ENCODE measurements around the gene SPSB3.

Gene SPSB3

GRCh38 chr16:1762196-1762878 lies 20.0 kb downstream of the SPSB3 start:
- DNase-seq = no peak

- DNase-seq = no peak
These were observed 20.6 kb downstream of the SPSB3 start for GRCh38 chr16:1761751-1762150.

- DNase-seq = no peak
These were observed 21.5 kb downstream of the SPSB3 start for GRCh38 chr16:1760911-1761310.

GRCh38 chr16:1759511-1759910 lies 22.9 kb downstream of the SPSB3 start:
- no peak for DNase-seq

- DNase-seq = no peak
These were observed 23.4 kb downstream of the SPSB3 start for GRCh38 chr16:1758923-1759322.

- no peak for DNase-seq
These were observed 24.5 kb downstream of the SPSB3 start for GRCh38 chr16:1757714-1758461.

- no peak for DNase-seq
These were observed 28.2 kb downstream of the SPSB3 start for GRCh38 chr16:1754204-1754603.

GRCh38 chr16:1752853-1753252 lies 29.5 kb downstream of the SPSB3 start:
- DNase-seq = no peak

GRCh38 chr16:1751946-1752345 lies 30.4 kb downstream of the SPSB3 start:
- no peak for DNase-seq

- no peak for DNase-seq
These were observed 32.9 kb downstream of the SPSB3 start for GRCh38 chr16:1749152-1750117.

- DNase-seq = no peak
These were observed 34.4 kb downstream of the SPSB3 start for GRCh38 chr16:1747934-1748333.

- no peak for DNase-seq
These were observed 35.6 kb downstream of the SPSB3 start for GRCh38 chr16:1746693-1747195.

GRCh38 chr16:1745900-1746692 lies 36.3 kb downstream of the SPSB3 start:
- no peak for DNase-seq

- DNase-seq = no peak
These were observed 37.0 kb downstream of the SPSB3 start for GRCh38 chr16:1745181-1745899.

- no peak for DNase-seq
These were observed 38.0 kb downstream of the SPSB3 start for GRCh38 chr16:1744338-1744840.

- no peak for DNase-seq
These were observed 38.7 kb downstream of the SPSB3 start for GRCh38 chr16:1743376-1744337.

- DNase-seq = no peak
These were observed 40.7 kb downstream of the SPSB3 start for GRCh38 chr16:1741553-1742165.

- no peak for DNase-seq
These were observed 41.4 kb downstream of the SPSB3 start for GRCh38 chr16:1740781-1741490.

GRCh38 chr16:1740234-1740633 lies 42.1 kb downstream of the SPSB3 start:
- DNase-seq = no peak

All from CD4-positive, alpha-beta T cell treated with Interleukin-21 for 1 hour (primary cell).